ENCODE measurements around the gene ZNF579.
A peak's percentile ranks its signal among the peaks of the same experiment; 100 is the strongest.
"Not testable (repeated sequence)": the region's sequence is repeated elsewhere in the genome, so short reads cannot be mapped to it uniquely, and the experiment has no call there.

ZNF579 gene

DNA sequence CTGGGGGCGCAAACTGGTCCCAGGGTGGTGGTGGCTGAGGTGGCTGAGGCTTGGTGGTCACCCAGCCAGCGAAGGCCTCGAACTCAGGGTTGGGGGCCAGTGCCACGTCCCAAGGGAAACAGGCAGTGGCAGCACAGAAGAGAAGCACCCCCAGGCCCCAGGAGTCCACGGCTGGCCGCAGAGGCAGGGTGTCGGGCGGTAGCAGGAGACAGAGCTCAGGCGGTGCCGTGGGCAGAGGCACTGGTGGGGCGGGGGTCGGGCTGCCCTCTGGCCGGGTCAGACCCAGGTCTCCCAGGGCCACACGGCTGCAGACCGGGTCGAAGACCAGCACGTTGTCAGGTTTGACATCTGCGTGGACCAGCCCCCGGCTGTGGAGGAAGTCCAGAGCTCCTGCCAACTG is 39.6 kb downstream of the ZNF579 start:
- no peak for DNase-seq (ENCODE audit: low spot score)

- no peak for DNase-seq (ENCODE audit: low spot score)
Observed at GRCh38 chr19:55540619-55541018, 40.0 kb downstream of the ZNF579 start.

GRCh38 chr19:55539090-55539984 is 41.3 kb downstream of the ZNF579 start:
- no peak for DNase-seq (ENCODE audit: low spot score)

- DNase-seq (ENCODE audit: low spot score), result no peak
Observed at GRCh38 chr19:55538132-55538531, 42.5 kb downstream of the ZNF579 start.

- no peak for DNase-seq (ENCODE audit: low spot score)
Observed at GRCh38 chr19:55537741-55538111, 42.9 kb downstream of the ZNF579 start.

- DNase-seq (ENCODE audit: low spot score), result peak; percentile 34
Observed at GRCh38 chr19:55536951-55537740, 43.5 kb downstream of the ZNF579 start, which contains the start of gene SBK2. SBK2 (minus strand) TSS chr19:55537133; CDS start chr19:55536294, 839 bp downstream.

DNA sequence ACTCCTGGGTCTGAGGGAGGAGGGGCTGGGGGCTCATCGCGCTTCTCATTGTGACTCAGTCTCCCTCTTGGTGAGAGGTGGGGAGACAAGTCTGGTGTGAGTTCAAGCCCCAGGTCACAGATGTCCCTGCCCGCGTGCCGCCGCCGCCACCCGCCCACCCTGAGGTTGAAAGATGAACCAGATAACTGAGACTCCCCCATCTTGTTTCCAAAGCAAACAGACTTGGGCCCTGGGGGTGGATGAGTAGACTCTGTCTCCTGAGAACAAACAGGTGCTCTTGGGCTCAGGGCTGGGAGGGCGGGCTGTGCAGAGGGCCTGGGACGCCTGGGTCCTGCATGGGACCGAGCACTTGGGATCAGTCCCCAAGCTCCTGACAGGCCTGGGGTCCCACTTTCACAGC is 44.3 kb downstream of the ZNF579 start:
- no peak for DNase-seq (ENCODE audit: low spot score)

DNA sequence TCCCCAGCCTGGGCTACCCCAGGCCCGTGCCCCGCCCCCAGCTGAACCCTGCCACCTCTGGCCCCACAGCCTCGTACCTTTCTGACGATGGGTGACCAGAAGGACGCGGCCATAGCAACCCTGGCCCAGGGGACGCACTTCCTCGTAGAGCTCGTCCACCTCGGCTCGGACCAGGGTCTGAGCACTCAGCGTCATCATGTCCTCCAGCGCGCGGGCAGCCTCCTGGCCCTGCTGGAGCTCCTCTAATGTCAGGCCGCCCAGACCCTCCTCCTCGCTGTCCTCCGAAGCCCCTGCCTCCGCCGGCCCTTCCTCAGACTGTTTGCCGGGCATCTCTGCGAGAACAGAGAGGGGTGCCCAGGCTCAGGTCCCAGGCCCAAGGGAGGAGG is 44.7 kb downstream of the ZNF579 start:
- no peak for DNase-seq (ENCODE audit: low spot score)

- no peak for DNase-seq (ENCODE audit: low spot score)
Observed at GRCh38 chr19:55535173-55535964, 45.3 kb downstream of the ZNF579 start.

GRCh38 chr19:55534280-55534679 is 46.4 kb downstream of the ZNF579 start:
- DNase-seq (ENCODE audit: low spot score), result not testable (repeated sequence)

DNA sequence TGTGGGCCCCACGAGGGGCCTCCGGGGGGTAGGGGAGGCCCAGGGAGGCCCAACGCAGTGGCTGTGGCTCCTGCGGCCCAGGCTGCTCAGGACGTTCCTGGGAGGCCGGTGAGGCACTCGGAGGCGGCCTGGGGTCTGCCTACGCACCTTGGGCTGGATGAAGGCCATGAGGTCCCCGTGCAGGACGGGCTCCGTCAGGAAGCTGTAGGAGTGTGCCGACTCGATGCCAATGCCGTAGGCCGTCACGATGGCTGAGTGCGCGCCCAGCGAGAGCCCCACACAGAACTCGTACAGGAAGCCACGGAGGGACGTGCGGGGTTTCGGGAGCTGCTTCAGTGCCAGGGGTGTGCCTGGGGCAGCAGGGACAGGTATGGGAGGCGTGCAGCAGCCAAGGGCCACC is 49.7 kb downstream of the ZNF579 start:
- no peak for DNase-seq (ENCODE audit: low spot score)

DNA sequence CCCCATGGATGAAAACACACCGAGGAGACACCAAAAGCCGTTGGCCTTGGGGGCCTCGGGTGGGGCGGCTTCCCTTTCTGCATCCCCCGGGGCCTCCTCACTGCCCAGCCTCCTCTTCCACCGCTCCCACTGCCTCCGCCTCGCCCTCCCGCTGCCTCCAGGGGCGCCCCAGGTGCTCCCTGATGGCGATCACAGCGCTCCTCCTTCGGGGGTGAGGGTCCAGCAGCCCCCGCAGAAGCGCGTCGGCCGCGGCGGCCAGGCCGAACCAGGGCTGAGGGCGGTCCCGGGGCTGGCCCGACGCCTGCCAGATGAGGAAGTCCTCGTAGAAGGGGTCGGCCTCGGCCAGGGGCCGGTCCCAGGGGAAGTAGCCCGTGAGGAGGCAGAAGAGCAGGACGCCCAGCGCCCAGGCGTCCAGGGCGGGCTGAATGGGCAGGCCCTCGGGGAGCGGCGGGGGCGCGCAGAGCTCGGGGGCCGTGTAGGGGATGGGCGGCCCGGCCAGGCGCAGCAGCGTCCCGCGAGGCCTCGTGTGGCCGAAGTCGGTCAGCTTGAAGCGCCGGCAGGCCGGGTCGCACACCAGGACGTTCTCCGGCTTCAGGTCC is 50.9 kb downstream of the ZNF579 start:
- no peak for DNase-seq (ENCODE audit: low spot score)

GRCh38 chr19:55528030-55528803 is 52.4 kb downstream of the ZNF579 start:
- DNase-seq (ENCODE audit: low spot score), result peak; percentile 38

DNA sequence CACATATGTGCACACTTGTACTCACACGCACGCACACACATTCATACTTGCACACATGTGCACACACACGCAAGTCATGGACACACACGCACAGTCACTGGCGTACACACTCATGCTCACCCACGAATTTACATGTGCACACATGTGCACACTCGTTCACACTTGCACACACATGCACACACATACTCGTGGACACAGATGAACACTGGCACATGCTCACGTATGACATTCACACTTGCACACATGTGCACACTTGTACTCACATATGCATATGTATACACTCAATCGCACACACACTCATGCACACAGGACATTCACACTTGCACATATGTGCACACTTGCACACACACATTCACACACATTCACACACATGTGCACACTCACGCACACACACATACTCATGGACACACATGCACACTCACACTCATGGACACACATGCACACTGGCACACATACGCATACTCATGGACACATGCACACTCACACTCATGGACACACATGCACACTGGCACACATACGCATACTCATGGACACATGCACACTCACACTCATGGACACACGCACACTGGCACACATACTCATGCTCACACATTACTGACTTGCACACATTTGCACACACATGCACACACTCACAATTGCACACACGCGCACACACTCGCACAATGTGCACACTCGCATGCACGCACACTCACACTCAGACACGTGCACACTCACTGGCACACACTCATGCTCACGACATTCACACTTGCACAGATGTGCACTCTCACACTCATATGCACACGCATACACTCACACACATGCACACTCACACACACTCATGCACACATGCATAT is 53.2 kb downstream of the ZNF579 start:
- DNase-seq (ENCODE audit: low spot score), result no peak
